ENCODE measurements around the gene ADGRB2.

The ADGRB2 gene

DNA sequence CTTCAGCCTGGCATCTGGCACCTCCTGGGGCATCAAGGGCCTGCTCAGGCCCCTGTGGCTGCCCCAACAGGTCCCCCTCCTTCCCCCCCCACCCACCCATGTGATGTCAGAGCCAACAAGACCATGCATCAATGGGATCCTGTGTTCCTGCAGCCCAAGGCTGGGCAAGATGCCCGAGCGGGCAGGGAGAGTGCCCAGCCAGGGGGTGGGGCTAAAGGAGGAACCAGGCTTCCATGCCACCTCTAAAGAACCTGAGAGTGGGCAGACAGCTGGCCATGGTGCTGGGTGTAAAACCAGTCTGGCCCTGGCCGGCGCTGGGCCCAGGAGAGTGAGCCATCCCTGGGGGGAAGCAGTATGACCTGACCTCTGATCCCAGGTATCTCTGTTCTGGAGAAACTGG lies 67.9 kb downstream of the ADGRB2 start:
- no peak for TF ChIP-seq CTCF (IDR thresholded peaks at IDR 0.05; ENCODE audit: low read depth, low read length)
- no peak overlapping the region for H3K4me2 ChIP-seq (ENCODE audit: low read length)
- H3K36me3 ChIP-seq (replicated peaks; ENCODE audit: low read depth, low read length), result no peaks in the 10 kb centered on the region
- H3K79me2 ChIP-seq (ENCODE audit: low read length), result no peaks in the 10 kb centered on the region
- no peak overlapping the region for H3K27ac ChIP-seq (ENCODE audit: low read length)
- H4K20me1 ChIP-seq (ENCODE audit: insufficient read depth, low read length), result no peaks in the 10 kb centered on the region
- H3K4me1 ChIP-seq (ENCODE audit: low read length), result peaks cover 7% of the 10 kb centered on the region; the same call in 1 of the 2 replicates
- no peaks in the 10 kb centered on the region for H3K27me3 ChIP-seq (ENCODE audit: low read depth, low read length)
- H3K4me3 ChIP-seq (ENCODE audit: low read length), result no peak overlapping the region
- H2AFZ ChIP-seq (ENCODE audit: low read depth, low read length), result no peak overlapping the region
- no peaks in the 10 kb centered on the region for H3K9me3 ChIP-seq (ENCODE audit: insufficient read depth, low read length)
- no peak overlapping the region for H3K9ac ChIP-seq (ENCODE audit: low read length)

- Histone ChIP-seq H3K36me3 (replicated peaks; ENCODE audit: low read depth, low read length) (no peaks in the 10 kb centered on the region), H3K4me3 (ENCODE audit: low read length) (no peak overlapping the region), H4K20me1 (ENCODE audit: insufficient read depth, low read length) (no peaks in the 10 kb centered on the region), H3K9me3 (ENCODE audit: insufficient read depth, low read length) (no peaks in the 10 kb centered on the region), H3K4me2 (ENCODE audit: low read length) (no peak overlapping the region), H3K9ac (ENCODE audit: low read length) (no peak overlapping the region), H2AFZ (ENCODE audit: low read depth, low read length) (no peak overlapping the region), H3K27ac (ENCODE audit: low read length) (no peak overlapping the region), H3K27me3 (ENCODE audit: low read depth, low read length) (no peaks in the 10 kb centered on the region), H3K79me2 (ENCODE audit: low read length) (no peaks in the 10 kb centered on the region), H3K4me1 (ENCODE audit: low read length) (no peaks in the 10 kb centered on the region)
- TF ChIP-seq CTCF (IDR thresholded peaks at IDR 0.05; ENCODE audit: low read depth, low read length), result no peak
- no peak for TF ChIP-seq EZH2phosphoT487 (IDR thresholded peaks at IDR 0.05; ENCODE audit: low read depth)
These were observed 68.8 kb downstream of the ADGRB2 start for GRCh38 chr1:31695327-31695726.

DNA sequence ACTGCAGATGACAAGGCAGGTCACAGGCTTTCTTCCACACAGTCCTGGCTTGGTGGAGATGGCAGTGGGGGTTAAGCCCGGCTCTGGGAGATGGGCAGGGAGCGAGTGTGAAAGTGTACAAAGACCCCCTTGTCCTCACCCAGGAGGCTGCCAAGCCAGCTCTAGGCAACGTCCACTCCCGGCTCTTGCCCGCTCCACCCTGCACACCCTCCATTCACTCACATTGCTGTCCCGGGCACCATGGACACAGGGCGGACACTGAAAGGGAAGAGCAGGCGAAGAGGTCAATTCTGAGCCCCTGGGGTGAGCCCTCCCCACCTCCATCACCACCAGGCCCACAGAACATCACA lies 69.2 kb downstream of the ADGRB2 start:
- H4K20me1 ChIP-seq (ENCODE audit: insufficient read depth, low read length), result no peaks in the 10 kb centered on the region
- H3K4me2 ChIP-seq (ENCODE audit: low read length), result no peak overlapping the region
- no peak overlapping the region for H3K9ac ChIP-seq (ENCODE audit: low read length)
- no peak overlapping the region for H3K27ac ChIP-seq (ENCODE audit: low read length)
- no peaks in the 10 kb centered on the region for H3K4me1 ChIP-seq (ENCODE audit: low read length)
- no peak for TF ChIP-seq CTCF (IDR thresholded peaks at IDR 0.05; ENCODE audit: low read depth, low read length)
- TF ChIP-seq EZH2phosphoT487 (IDR thresholded peaks at IDR 0.05; ENCODE audit: low read depth), result no peak
- H3K36me3 ChIP-seq (replicated peaks; ENCODE audit: low read depth, low read length), result no peaks in the 10 kb centered on the region
- no peak overlapping the region for H3K4me3 ChIP-seq (ENCODE audit: low read length)
- H3K9me3 ChIP-seq (ENCODE audit: insufficient read depth, low read length), result no peaks in the 10 kb centered on the region
- no peak overlapping the region for H2AFZ ChIP-seq (ENCODE audit: low read depth, low read length)
- H3K27me3 ChIP-seq (ENCODE audit: low read depth, low read length), result no peaks in the 10 kb centered on the region
- no peaks in the 10 kb centered on the region for H3K79me2 ChIP-seq (ENCODE audit: low read length)

DNA sequence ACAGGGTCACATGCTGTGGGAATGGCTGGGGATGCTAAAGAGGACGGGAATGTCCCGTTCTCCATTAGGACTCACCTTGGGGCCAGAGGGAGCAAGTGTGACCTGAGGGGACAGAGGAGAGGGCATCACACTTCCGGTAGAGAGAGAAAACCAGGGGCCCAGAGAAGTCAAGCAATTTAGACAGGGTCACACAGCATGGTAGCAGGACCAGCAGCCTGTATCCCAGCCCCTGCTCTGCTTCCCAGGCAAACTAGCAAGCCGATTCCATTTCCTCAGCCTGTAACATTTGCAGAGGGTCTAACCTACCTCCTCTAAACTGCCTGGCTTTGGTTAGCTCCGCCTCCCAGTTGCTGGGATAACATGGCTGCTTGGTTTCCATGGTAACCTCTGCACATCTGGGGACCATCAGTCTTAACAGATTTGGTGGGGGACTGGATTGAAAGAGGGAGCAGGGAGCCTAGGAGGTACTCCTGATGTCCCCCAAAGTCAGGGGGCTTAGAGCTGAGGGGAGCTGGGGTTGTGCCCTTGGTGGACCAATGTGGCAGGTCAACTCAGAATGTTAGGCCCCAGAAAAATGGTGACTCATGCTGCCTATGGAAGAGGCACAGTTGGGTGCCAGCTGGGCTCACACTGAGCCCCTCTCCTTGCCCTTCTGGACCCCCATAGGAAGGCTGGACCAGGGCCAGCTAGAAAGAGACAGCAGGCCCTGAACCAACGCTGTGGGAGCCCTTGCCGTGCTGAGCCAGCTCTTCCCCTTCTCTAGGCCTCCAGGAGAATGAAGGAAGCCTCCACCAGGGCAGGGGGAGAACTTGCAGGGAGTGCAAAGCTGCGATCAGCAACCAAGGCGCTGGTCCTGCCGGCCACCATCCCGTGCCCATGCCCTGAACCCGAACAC lies 69.8 kb downstream of the ADGRB2 start:
- Histone ChIP-seq H3K9me3 (ENCODE audit: insufficient read depth, low read length) (no peaks in the 10 kb centered on the region), H3K4me1 (ENCODE audit: low read length) (no peaks in the 10 kb centered on the region), H3K9ac (ENCODE audit: low read length) (no peak overlapping the region), H2AFZ (ENCODE audit: low read depth, low read length) (no peak overlapping the region), H3K27ac (ENCODE audit: low read length) (no peak overlapping the region), H3K4me2 (ENCODE audit: low read length) (no peak overlapping the region), H3K36me3 (replicated peaks; ENCODE audit: low read depth, low read length) (no peaks in the 10 kb centered on the region), H4K20me1 (ENCODE audit: insufficient read depth, low read length) (no peaks in the 10 kb centered on the region), H3K27me3 (ENCODE audit: low read depth, low read length) (no peaks in the 10 kb centered on the region), H3K4me3 (ENCODE audit: low read length) (no peak overlapping the region), H3K79me2 (ENCODE audit: low read length) (no peaks in the 10 kb centered on the region)
- TF ChIP-seq CTCF (IDR thresholded peaks at IDR 0.05; ENCODE audit: low read depth, low read length), result no peak
- no peak for TF ChIP-seq EZH2phosphoT487 (IDR thresholded peaks at IDR 0.05; ENCODE audit: low read depth)

Measured in OCI-LY3 (cell line).